KMS-11 (cell line): ENCODE measurements around the gene MLIP.

Experiments used
- H2AFZ ChIP-seq: fragments of 200-600 bp; sonication (generic); 2 replicates; pipeline ENCODE4 v1.6.1; 2016; ENCODE audit warnings: antibody characterized with exemption, mixed run types, low read depth
- H3K27ac ChIP-seq: fragments of 200-600 bp; sonication (generic); 2 replicates; pipeline ENCODE4 v1.6.1; 2016; ENCODE audit warnings: mild to moderate bottlenecking, mixed run types
- H3K27me3 ChIP-seq: fragments of 200-600 bp; sonication (generic); 2 replicates; pipeline ENCODE4 v1.6.1; 2017; ENCODE audit warnings: mild to moderate bottlenecking, low read depth, mixed run types, moderate library complexity; ENCODE audit not compliant: insufficient read depth
- H3K36me3 ChIP-seq: fragments of 200-600 bp; sonication (generic); 2 replicates; pipeline ENCODE4 v1.6.1; 2017; ENCODE audit warnings: mild to moderate bottlenecking, mixed run types; ENCODE audit not compliant: insufficient read depth
- H3K4me1 ChIP-seq: fragments of 200-600 bp; sonication (generic); 2 replicates; pipeline ENCODE4 v1.6.1; 2016; ENCODE audit warnings: mild to moderate bottlenecking, low read depth, mixed run types; ENCODE audit not compliant: poor library complexity, severe bottlenecking
- H3K4me2 ChIP-seq: fragments of 200-600 bp; sonication (generic); 2 replicates; pipeline ENCODE4 v1.7.0; 2016; ENCODE audit warnings: mild to moderate bottlenecking, mixed run types
- H3K4me3 ChIP-seq: fragments of 200-600 bp; sonication (generic); IDR thresholded peaks from 2 replicates; pipeline ENCODE4 v1.6.1; 2017; ENCODE audit warnings: low read depth, low read length, mixed read lengths; ENCODE audit not compliant: insufficient read depth
- H3K79me2 ChIP-seq: fragments of 200-600 bp; sonication (generic); 2 replicates; pipeline ENCODE4 v1.6.1; 2016; ENCODE audit warnings: low read depth, mixed run types; ENCODE audit not compliant: insufficient read depth
- H3K9ac ChIP-seq: fragments of 200-600 bp; sonication (generic); 2 replicates; pipeline ENCODE4 v1.6.1; 2016; ENCODE audit warnings: mild to moderate bottlenecking, mixed run types
- H4K20me1 ChIP-seq: fragments of 200-600 bp; sonication (generic); 2 replicates; pipeline ENCODE4 v1.6.1; 2016; ENCODE audit warnings: mild to moderate bottlenecking, mixed run types; ENCODE audit not compliant: insufficient read depth
- CTCF ChIP-seq: fragments of 200-600 bp; sonication (generic); conservative IDR thresholded peaks from 2 replicates; pipeline ENCODE4 v1.6.1; 2017; ENCODE audit warnings: low read depth, mild to moderate bottlenecking, antibody characterized with exemption, low read length, moderate library complexity, mixed read lengths

Gene MLIP

GRCh38 chr6:54193560-54193959 is 82.3 kb downstream of the MLIP start:
- no peaks in the 10 kb centered on the region for H3K4me1 ChIP-seq
- H4K20me1 ChIP-seq, result no peaks in the 10 kb centered on the region
- no peaks in the 10 kb centered on the region for H3K27me3 ChIP-seq
- no peak for TF ChIP-seq CTCF
- H3K27ac ChIP-seq, result no peak overlapping the region
- H3K4me2 ChIP-seq, result no peak overlapping the region
- H3K79me2 ChIP-seq, result no peaks in the 10 kb centered on the region
- H2AFZ ChIP-seq, result no peak overlapping the region
- no peak overlapping the region for H3K4me3 ChIP-seq
- H3K36me3 ChIP-seq, result no peaks in the 10 kb centered on the region
- H3K9ac ChIP-seq, result no peak overlapping the region

GRCh38 chr6:54194067-54194466 is 82.8 kb downstream of the MLIP start:
- H3K4me2 ChIP-seq, result no peak overlapping the region

GRCh38 chr6:54195637-54196036 is 84.4 kb downstream of the MLIP start:
- Histone ChIP-seq H3K36me3 (no peaks in the 10 kb centered on the region), H3K4me3 (no peak overlapping the region), H3K4me2 (no peak overlapping the region), H3K9ac (no peak overlapping the region), H3K4me1 (no peaks in the 10 kb centered on the region), H4K20me1 (no peaks in the 10 kb centered on the region), H3K79me2 (no peaks in the 10 kb centered on the region), H3K27ac (no peak overlapping the region), H3K27me3 (no peaks in the 10 kb centered on the region), H2AFZ (no peak overlapping the region)
- no peak for TF ChIP-seq CTCF

More at GRCh38 chr6:54194067-54194466, 82.8 kb downstream of the MLIP start:
- H3K9ac ChIP-seq, result no peak overlapping the region
- no peaks in the 10 kb centered on the region for H4K20me1 ChIP-seq
- no peaks in the 10 kb centered on the region for H3K79me2 ChIP-seq
- H2AFZ ChIP-seq, result no peak overlapping the region
- no peaks in the 10 kb centered on the region for H3K27me3 ChIP-seq
- H3K4me3 ChIP-seq, result no peak overlapping the region
- no peaks in the 10 kb centered on the region for H3K4me1 ChIP-seq
- H3K36me3 ChIP-seq, result no peaks in the 10 kb centered on the region
- H3K27ac ChIP-seq, result no peak overlapping the region
- no peak for TF ChIP-seq CTCF

- H3K27ac ChIP-seq, result no peak overlapping the region
- H3K4me2 ChIP-seq, result no peak overlapping the region
- no peaks in the 10 kb centered on the region for H4K20me1 ChIP-seq
- H3K79me2 ChIP-seq, result no peaks in the 10 kb centered on the region
- no peak overlapping the region for H3K9ac ChIP-seq
- TF ChIP-seq CTCF, result no peak
- H3K36me3 ChIP-seq, result no peaks in the 10 kb centered on the region
- H3K4me3 ChIP-seq, result no peak overlapping the region
- H3K4me1 ChIP-seq, result no peaks in the 10 kb centered on the region
- H3K27me3 ChIP-seq, result no peaks in the 10 kb centered on the region
- H2AFZ ChIP-seq, result no peak overlapping the region
Observed at GRCh38 chr6:54196905-54197304, 85.7 kb downstream of the MLIP start.
